ENCODE results near the gene CEP170.
A peak's percentile ranks its signal among the peaks of the same experiment; 100 is the strongest.
"Not testable (repeated sequence)": the region's sequence is repeated elsewhere in the genome, so short reads cannot be mapped to it uniquely, and the experiment has no call there.

CEP170 gene

DNA sequence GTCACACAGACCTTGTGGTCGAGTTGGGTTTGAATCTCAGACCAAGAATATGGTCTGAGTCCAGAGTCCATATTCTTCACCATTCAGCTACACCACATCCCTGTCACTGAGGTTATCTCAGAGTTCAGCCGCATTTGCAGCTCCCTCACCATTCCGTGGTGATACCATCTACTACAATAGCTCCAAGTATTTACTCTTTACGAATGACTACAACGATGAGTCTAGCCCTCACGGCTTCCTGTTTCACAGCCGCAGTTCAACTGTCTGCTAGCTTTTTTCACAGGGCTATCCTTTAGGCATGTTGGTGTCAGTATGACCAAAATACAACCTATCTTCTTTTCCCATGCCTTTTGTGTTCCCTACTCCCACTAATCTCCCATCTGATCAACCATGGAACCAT is 104.2 kb downstream of the CEP170 start:
- not testable (repeated sequence) for DNase-seq

DNA sequence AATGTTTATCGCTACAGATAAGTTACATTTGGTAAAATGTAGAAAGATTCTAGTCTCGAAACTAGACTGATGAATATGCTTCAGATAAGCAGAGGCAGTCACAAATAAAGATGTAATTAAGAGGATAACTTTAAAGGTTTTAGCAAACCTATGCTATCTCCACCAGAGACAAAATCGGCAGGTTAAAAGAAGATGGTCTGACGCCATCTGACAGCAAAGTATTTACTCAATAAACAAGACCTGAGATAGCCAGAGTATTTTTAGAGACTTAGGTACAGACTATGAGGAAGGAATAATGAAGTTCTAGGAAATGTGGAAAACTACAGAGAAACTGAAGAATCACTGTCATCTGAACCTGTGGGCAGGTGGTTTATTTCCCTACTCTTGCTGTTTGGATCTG is 106.0 kb downstream of the CEP170 start:
- not testable (repeated sequence) for DNase-seq

- DNase-seq = not testable (repeated sequence)
Observed at GRCh38 chr1:243147351-243147750, 107.7 kb downstream of the CEP170 start.

GRCh38 chr1:243140498-243140897 is 114.6 kb downstream of the CEP170 start:
- DNase-seq = not testable (repeated sequence)

GRCh38 chr1:243122876-243123409 is 132.1 kb downstream of the CEP170 start:
- DNase-seq = not testable (repeated sequence)

DNA sequence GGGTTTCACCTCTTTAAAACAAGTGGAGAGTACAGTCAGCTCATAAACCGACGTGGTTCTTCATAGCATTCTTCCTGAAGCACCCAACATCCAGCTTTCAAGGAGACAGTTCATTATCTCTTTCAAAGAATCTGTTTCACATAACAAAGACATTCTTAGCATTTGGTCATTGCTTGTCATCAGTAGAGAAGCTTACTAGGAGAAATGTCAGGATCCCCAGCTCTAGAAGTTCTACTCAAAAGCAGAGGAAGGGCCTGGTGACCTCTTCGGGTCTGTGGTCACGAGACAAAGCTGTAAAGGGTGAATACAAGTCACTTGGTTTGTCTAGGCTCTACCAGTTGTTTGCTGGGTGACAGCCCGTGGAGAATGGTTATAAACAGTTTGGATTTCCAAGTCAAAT is 133.1 kb downstream of the CEP170 start:
- DNase-seq = not testable (repeated sequence)

- not testable (repeated sequence) for DNase-seq
Observed at GRCh38 chr1:243118601-243119322, 136.3 kb downstream of the CEP170 start.

DNA sequence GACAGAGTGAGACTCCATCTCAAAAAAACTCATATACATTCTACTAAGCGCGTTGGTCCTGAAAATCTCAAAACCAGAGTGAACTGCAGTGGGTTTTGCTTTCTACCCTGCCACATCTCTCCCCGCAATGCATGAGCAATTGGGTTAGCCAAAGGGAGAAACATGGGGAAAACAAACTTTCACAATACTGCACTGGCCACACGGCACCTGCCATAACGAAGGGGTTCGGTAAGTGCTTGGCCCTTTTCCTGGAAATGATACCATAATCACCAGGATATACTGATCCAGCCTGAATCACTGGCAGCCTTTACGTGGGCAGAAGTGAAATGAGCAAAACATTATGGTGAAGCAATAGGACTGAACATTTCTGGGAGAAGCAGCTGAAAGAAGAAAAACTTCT is 138.9 kb downstream of the CEP170 start:
- DNase-seq = not testable (repeated sequence)

DNA sequence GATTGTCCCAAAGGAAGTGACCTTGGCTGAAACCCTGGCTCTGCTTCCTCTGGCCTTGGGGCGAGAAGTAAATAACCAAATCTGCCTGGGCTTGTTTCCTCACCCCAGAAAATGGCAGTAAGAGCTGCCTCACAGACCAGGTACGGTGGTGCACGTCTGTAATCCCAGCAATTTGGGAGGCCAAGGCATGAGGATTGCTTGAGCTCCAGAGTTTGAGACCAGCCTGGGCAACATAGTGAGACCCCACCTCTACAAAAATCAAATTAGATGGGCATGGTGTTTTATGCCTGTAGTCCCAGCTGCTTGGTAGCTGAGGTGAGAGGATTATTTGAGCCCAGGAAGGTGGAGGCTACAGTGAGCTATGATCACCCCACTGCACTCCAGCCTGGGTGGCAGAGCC is 140.3 kb downstream of the CEP170 start:
- DNase-seq = not testable (repeated sequence)

- DNase-seq = peak; percentile 5
Observed at GRCh38 chr1:243114059-243114713, 140.9 kb downstream of the CEP170 start.

DNA sequence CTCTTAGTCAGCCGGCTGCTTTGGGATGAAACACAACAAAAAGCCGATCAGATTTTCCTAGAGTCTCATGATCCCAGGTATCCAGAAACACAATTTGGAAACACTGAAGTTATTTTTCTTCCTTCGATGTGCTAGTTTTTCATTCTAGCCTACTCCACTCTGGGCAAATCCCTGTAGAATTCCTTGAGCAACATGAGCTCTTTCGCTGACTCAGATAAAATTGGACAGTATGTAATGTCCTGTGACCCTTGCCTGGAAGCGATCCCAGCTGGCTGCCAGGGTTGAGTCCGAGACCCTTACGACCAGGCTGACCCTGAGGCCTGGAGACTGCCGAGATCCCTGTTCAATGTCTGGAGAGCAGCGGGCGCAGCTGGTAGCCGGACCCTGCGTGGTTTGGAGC is 147.9 kb downstream of the CEP170 start:
- DNase-seq = not testable (repeated sequence)

- DNase-seq = not testable (repeated sequence)
Observed at GRCh38 chr1:243105652-243106332, 149.3 kb downstream of the CEP170 start.

DNA sequence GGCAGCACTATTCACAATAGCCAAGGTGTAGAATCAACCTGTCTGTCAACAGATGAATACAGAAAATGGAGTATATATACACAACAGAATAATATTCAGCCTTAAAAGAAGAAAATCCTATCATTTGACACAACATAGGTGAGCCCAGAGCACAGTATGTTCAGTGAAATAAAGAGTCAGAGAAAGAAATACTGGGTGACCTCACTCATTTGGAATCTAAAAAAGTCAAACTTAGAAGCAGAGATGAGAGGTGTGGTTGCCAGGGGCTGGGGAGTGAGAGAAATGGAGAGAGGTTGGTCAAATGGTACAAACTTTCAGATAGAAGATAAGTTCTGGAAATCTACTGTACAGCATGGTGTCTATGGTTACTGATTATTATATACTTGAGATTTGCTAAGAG is 150.0 kb downstream of the CEP170 start:
- not testable (repeated sequence) for DNase-seq

GRCh38 chr1:243104452-243104851 is 150.6 kb downstream of the CEP170 start:
- not testable (repeated sequence) for DNase-seq

DNA sequence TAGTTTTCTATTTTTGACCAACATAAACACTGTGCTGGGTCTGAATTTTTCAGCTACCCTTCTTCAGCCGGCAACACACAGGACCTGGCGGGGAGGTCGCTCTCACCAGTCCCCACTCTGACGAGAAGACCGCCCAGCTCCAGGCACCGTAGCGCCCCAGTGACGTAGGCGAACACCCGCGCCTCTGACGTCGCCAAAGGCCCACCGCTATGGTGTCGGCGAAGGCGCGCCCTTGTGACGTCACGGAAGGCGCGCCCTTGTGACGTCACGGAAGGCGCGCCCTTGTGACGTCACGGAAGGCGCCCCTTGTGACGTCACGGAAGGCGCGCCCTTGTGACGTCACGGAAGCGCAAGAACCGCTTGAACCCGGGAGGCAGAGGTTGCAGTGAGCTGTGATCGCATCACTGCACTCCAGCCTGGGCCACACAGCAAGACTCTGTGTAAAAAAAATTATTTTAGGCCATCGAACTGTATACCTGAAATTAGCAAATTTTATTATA is 153.5 kb downstream of the CEP170 start:
- not testable (repeated sequence) for DNase-seq

DNA sequence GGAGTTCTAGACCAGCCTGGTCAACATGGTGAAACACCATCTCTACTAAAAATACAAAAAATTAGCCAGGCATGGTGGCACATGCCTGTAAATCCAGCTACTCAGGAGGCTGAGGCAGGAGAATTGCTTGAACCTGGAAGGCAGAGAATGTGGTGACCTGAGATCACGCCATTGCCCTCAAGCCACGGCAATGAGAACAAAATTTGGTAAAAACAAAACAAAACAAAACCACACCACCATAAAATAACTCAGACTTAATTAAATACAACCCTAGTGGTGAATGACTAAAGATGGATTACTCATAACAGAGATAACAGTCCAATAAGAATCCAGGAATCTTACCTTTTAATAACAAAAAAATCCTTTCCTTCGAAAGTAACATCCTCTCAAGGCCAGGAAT is 167.7 kb downstream of the CEP170 start:
- DNase-seq = not testable (repeated sequence)

Measured in NCI-H524 treated with DMSO at 0.1 percent for 48 hours (cell line).